ENCODE measurements around the gene STMP1. TPM values are rescaled to one million over a fixed set of nuclear protein-coding genes. Genes with fewer than 3 reads are reported as not detected.

The STMP1 gene
- 44.4 TPM for total RNA-seq

DNA sequence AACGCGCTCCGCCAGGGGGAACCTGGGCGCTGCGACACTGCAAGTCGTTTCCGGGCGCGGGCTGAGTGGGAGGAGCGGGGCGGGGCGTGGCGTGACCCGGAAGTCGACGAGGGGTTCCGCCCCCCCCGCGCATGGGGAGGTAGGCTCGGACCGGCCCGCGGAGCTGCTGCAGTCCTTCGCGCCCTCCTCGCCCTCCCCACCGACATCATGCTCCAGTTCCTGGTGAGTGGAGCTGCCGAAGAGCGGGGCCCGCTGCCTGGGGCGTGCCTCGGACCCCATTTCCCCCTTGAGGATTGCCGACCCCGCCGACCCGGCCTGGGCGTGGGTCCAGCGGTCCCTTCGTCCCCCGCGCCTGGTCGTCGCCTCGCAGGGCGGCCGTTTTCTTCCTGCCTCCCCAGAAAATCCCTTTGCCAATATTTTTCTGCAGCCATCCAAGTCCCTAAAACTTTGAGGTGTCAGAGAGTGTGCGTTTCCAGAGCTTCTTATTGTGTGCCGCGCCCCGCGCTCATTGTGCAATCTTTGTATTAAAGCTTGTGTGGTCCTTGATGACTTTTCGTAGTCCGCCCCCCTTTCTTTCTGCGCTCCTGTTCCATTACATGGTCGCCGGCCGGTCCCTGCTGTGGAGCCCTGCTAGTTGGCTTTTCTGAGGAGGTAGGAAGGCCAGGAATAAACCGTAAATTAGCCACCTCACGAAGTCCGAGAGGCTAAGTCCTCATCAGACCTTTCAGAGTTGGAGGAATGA lies at the start of gene STMP1:
Gene STMP1 (plus strand): TSS at position 142 of the 742 bp plus-strand sequence.

Small RNA genes within 50 kb of the gene (small RNA-seq; reads per million reads assigned to genes)
- not detected for gene RNU6-1154P (ENCODE audit: low replicate concordance)

Other genes with a start within 250 kb of the STMP1 start
- gene CNOT4, start 152.4 kb upstream of the STMP1 start, total RNA-seq, result 39.8 TPM
- 68.2 TPM for gene NUP205, start 104.6 kb upstream of the STMP1 start, total RNA-seq
- gene SLC13A4, start 65.7 kb downstream of the STMP1 start, total RNA-seq, result 0.63 TPM
- gene FAM180A, start 86.3 kb downstream of the STMP1 start, total RNA-seq, result not detected

Measured in parietal lobe (tissue), 2 donors.